Hepatocyte (in vitro differentiated cells): ENCODE data around the gene IGFLR1.

Experiments
- EZH2 ChIP-seq: fragments of 200-600 bp; sonication (generic); IDR thresholded peaks from 2 replicates; pipeline ENCODE4 v1.6.1; 2016; ENCODE audit warnings: antibody characterized with exemption, mild to moderate bottlenecking, borderline replicate concordance
- EZH2phosphoT487 ChIP-seq: fragments of 200-600 bp; sonication (generic); IDR thresholded peaks from one replicate; pipeline ENCODE4 v1.6.1; 2018; ENCODE audit warnings: antibody characterized with exemption, mild to moderate bottlenecking, low read depth, moderate library complexity; ENCODE audit not compliant: unreplicated experiment, severe bottlenecking
- TF ChIP-seq, protein P1 (sequence below): fragments of 200-600 bp; sonication (generic); IDR thresholded peaks from 2 replicates; pipeline ENCODE4 v1.5.1; 2016; ENCODE audit warnings: antibody characterized with exemption, mild to moderate bottlenecking; ENCODE audit not compliant: poor library complexity

- TF ChIP-seq, protein P1, sequence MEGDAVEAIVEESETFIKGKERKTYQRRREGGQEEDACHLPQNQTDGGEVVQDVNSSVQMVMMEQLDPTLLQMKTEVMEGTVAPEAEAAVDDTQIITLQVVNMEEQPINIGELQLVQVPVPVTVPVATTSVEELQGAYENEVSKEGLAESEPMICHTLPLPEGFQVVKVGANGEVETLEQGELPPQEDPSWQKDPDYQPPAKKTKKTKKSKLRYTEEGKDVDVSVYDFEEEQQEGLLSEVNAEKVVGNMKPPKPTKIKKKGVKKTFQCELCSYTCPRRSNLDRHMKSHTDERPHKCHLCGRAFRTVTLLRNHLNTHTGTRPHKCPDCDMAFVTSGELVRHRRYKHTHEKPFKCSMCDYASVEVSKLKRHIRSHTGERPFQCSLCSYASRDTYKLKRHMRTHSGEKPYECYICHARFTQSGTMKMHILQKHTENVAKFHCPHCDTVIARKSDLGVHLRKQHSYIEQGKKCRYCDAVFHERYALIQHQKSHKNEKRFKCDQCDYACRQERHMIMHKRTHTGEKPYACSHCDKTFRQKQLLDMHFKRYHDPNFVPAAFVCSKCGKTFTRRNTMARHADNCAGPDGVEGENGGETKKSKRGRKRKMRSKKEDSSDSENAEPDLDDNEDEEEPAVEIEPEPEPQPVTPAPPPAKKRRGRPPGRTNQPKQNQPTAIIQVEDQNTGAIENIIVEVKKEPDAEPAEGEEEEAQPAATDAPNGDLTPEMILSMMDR: no peak
- TF ChIP-seq EZH2phosphoT487 (no peak), EZH2 (no peak)
These were observed 48.0 kb upstream of the IGFLR1 start for GRCh38 chr19:35789978-35790944.
